Activated effector memory CD4-positive, alpha-beta T cell treated with anti-CD3 and anti-CD28 coated beads, Interleukin-2, amount 50 U/mL, for 16 hours (primary cell): ENCODE data around the gene NKX1-2.

Experiments used
- DNase-seq: peaks from one replicate; pipeline ENCODE4 v3.0.0-alpha.2; 2020

The NKX1-2 gene

GRCh38 chr10:124414076-124414475 lies 35.8 kb downstream of the NKX1-2 start:
- DNase-seq = no peak

- no peak for DNase-seq
Measured at GRCh38 chr10:124409696-124410095, 40.1 kb downstream of the NKX1-2 start.

GRCh38 chr10:124408357-124408756 lies 41.5 kb downstream of the NKX1-2 start:
- DNase-seq = no peak

GRCh38 chr10:124407456-124407855 lies 42.4 kb downstream of the NKX1-2 start:
- DNase-seq = no peak

GRCh38 chr10:124403548-124403947 lies 46.3 kb downstream of the NKX1-2 start:
- no peak for DNase-seq

GRCh38 chr10:124402273-124402672 lies 47.6 kb downstream of the NKX1-2 start:
- DNase-seq = no peak

GRCh38 chr10:124401633-124402032 lies 48.2 kb downstream of the NKX1-2 start:
- no peak for DNase-seq
